Pulmonary artery endothelial cell (primary cell): ENCODE measurements around the gene RNF157. TPM values are rescaled to one million over a fixed set of nuclear protein-coding genes. Genes with fewer than 3 reads are reported as not detected.
"Not testable (repeated sequence)": the region's sequence is repeated elsewhere in the genome, so short reads cannot be mapped to it uniquely, and the experiment has no call there.

Source experiments
- DNase-seq: peaks from one replicate; pipeline ENCODE4 v3.0.0-alpha.2; 2011; ENCODE audit warnings: low read depth, low spot score
- total RNA-seq: library from RNA; depleted of rRNA; stranded (reverse); fragments of >200 nt; gene quantifications from 2 replicates; pipeline ENCODE4 v1.2.3, GENCODE V29; 2014

Gene RNF157
- total RNA-seq, 1 donor from 2014 or later = 0.26 TPM

DNA sequence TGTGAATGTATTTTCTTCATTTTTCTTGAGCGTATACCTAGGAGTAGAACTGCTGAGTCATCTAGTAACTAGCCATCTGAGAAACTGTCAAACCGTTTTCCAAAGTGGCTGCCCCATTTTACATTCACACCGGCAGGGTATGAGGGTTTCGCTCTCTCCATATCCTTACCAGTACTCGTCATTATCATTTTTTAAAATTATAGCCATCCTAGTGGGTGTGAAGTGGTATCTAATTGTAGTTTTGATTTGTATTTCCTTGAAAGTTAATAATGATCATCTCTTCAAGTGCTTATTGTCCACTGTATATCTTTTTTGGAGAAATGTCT lies 6.0 kb downstream of the RNF157 start:
- no peak for DNase-seq

DNA sequence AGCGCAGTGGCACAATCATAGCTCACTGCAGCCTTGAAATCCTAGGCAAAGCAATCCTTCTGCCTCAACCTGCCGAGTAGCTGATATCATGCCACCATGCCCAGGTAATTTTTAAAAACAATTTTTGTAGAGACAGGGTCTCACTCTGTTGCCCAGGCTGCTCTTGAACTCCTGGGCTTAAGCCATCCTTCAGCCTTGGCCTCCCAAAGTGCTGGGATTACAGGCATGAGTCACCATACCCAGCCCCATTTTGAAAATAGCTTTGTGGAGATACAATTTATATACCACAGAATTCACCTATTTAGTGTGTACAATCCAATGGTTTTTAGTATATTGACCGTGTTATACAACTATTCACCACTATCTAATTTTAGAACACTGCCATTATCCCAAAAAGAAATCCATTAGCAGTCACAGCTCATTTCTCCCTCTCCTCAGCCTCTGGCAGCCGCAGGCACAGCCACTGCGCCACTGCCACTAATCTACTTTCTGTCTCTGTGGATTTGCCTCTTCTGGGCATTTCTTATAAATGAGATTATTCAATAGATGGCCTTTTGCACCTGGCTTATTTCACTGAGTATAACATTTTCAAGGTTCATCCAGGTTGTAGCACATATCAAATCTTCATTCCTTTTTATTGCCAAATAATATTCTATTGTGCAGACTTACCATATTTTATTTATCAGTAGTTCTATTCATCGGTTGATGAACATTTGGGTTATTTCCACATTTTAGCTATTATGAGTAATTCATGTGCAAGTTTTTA lies 6.5 kb downstream of the RNF157 start:
- no peak for DNase-seq

DNA sequence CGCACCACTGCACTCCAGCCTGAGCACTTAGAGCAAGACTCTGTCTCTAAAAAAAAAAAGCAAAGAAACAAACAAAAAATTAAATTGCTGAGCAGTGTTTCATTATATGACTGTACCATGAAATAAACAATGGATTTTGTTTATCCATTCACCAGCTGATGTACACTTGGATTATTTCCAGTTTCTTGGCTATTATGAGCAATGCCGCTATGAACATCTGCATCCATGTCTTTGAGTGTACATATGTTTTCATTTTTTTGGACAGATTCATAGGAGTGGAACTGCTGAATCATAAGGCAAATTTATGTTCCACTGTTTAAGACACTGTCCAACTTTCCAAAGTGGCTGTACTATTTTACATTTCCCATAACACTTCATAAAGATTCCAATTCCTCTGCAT lies 8.0 kb downstream of the RNF157 start:
- DNase-seq = no peak

DNA sequence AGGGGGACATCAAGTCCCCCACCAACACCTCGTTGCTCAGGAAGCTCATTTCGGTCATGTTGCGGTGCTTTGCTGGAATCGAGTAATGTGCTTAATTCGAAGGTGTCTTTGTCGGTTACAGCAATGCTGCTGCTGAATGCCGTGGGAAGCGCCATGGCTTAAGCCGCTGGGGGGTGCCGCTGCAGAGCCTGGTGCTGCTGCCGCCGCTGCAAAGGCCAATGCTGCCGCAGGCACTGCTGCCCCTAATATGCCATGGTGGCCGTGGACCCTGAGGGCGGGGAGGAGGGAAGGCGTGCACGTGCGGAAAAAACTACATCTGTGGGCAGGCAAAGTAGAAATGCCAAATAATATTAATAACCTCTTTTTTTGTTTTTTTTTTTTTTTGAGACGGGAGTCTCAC lies 13.5 kb downstream of the RNF157 start:
- not testable (repeated sequence) for DNase-seq

DNA sequence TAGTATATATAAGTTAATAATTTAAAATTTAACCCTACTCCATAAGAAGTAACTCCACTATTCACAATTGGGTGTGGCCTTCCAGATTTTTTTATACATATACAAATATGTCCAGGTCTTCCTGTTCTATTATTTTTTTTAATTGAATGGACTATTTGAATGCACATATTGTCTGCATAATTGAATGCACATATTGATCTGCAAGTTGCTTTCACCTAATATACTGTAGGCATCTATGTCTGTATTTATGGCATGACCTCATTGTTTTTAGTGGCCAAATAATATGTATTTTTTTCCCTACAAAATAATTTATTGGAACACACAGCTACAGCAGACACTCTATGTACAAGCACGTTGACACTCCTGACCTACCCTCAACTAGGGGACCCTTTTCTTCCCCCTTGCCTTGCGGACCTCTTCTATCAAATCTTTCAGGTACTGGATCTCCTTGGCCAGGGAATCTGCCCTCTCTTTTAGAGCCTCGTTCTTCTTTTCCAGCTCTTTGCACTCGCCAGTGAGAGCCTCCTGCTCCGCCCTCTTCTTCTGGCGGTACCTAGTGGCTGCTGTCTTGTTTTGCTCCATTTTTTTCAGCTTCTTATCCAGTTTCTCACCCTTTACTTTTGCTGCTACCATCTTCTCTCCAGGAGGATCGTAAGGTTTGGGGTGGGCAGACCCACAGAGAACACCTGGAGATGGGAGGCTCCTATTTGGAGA lies 14.8 kb downstream of the RNF157 start:
- DNase-seq = not testable (repeated sequence)

DNA sequence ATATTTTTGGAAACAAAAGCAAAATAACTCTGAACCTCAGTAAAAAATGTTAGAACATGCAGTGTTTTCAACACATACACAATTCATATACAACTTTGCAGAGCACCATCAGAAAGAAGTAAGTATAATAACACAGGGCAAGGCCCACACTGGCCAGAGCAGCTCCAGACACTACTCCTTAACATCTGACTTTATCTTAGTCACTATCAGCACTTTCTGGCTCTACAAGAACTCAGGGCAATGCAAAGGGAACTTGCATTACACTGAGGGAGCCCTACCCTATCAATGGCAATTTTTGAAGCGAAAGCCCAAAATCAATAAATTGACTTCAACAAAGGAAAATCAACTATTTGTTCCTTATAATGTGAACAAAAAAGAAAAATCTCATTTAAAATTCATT lies 16.5 kb downstream of the RNF157 start:
- DNase-seq = no peak

DNA sequence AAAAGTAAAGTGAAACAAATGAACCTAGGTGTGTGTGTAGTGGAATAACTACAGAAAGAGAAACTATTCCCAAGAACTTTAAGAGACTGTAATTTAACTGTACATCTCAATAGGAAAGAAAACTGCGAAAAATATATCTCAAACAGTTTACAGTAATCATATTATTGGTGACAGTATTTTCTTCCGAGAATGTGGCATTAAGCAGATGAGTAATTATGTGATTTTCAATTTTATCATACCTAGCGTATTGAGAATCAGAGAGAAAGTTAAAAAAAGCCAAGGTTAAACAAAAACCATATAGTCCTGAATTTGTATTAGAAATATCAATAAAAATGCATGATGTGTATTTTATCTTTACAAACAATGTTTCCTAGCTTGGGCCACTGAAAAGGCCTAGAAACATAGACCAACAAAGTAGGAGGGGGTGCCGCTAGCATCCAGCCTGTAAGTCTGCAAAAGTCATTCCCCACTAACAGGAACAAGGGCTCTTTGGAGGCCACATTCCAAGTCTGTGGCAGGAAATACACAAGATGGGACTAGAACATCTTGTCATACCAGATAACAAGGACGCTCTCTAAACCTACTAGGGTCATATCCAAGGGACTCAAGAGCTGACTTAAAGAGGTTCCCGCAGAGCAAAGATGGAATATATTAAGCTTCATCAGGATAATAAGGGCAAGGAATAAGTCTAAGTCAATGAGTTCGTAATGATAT lies 20.5 kb downstream of the RNF157 start:
- no peak for DNase-seq

DNA sequence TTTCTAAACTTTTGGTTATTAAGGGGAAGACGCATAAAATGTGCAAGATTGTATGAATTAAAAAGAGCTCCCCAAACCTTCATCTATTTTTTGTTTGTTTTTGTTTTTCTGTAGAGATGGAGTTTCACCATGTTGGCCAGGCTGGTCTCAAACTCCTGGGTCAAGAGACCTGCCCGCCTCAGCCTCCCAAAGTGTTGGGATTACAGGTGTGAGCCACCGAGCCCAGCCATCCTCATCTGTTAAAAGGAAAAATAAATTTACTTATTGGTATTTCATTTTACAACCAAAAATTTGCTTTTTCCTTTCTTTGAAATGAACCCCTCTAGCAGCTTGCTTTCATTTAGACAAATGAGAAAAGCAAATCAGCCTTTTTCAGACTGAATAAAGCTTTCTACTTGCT lies 23.2 kb downstream of the RNF157 start:
- no peak for DNase-seq

DNA sequence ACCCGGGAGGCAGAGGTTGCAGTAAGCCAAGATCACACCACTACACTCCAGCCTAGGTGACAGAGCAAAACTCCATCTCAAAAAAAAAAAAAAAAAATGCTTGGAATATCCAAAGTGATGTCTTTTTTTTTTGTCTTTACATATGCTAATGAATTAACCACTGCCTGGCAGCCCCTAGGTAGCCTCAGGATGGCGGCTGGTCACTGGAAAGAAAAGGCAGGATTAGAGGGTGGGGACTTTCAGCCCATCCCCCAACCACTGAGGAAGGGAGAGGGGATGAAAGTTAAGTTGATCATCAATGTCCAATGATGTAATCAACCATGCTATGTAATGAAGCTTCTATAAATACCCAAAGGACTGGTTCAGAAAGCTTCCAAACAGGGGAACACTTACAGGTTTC lies 26.8 kb downstream of the RNF157 start:
- DNase-seq = no peak

DNA sequence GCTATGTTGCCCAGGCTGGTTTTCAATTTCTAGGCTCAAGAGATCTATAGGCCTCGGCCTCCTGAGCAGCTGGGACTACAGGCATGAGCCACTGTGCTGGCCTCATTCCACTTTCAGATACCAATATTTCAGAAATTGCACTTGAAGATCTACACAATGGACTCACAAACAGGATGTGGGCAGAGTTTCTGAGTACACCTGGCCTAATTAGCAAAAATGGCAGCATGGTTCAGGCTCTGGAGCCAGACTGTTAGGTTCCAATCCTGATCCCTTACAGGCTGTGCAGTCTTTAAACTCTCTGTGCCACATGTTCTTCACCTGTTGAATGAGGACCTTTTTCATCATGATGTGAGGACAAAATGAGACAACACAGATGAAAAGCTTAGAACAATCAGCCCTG lies 32.2 kb downstream of the RNF157 start:
- DNase-seq = no peak

DNA sequence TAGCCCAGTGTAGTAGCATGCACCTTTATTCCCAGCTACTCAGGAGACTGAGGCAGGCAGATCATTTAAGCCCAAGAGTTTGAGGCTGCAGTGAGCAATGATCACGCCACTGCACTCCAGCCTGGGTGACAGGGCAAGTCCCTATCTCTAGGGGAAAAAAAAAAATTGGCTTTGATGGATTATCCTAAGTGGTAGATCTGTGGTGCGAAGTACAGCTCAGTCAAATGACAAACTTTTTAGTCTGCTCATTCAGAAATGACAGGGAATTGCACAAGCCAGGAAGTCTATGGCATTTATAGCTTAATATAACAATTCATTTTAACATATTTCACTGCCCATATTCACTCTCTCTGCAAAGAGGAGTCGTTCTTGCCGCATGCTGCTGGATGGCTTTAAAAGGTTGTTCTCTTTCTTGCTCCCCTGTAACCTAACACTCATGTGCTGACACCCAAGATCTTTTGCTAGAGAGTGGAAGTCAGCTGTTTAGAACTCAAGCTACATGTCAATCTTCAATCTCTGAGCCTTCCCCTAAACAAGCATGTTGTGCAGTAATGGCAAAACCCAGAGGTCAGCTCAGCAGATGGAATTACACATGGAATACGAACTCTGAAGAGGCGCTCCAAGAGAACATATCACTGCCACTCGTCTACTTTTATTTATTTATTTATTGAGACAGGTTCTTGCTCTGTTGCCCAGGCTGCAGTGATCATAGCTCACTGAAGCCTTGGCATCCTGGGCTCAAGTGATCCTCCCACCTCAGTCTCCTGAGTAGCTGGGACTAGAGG lies 32.8 kb downstream of the RNF157 start:
- DNase-seq = no peak

DNA sequence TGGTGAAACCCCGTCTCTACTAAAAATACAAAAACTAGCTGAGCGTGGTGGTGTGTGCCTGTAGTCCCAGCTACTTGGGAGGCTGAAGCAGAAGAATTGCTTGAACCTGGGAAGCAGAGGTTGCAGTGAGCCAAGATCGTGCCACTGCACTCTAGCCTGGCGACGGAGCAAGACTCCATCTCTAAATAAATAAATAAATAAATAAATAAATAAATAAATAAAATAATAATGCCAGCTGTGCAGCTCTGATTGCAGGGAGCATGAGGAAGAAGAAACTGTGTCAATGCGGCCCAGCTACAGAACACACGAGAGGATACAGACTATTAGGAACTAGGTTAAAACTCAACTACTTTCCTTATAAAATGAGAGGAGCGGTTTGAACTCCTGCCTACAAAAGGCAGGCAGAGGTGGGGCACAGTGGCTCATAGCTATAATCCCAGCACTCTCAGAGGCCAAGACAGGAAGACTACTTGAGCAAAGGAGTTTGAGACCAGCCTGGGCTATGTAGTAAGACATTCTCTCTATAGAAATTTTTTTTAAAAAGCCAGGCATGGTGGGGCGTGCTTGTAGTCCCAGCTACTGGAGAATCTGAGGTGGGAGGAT lies 34.6 kb downstream of the RNF157 start:
- not testable (repeated sequence) for DNase-seq

DNA sequence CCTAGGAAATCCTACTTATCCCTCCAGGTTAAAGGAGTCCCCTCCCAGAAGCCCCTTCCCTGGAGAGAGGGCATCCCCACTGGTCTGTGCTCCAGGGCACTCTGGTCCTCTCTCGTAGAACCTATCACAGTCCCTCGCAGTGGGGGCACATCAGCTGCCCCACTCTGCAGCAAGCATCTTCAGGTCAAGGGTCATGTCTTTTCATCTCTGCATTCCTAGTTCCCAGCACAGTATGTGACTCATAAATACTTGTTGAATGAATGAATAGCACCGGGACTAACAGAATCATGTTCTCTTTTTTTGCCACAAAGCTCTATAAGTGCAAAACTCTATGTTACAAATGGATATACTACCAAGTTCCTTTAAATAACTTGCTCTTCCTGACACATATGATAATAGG lies 36.0 kb downstream of the RNF157 start:
- DNase-seq = no peak

DNA sequence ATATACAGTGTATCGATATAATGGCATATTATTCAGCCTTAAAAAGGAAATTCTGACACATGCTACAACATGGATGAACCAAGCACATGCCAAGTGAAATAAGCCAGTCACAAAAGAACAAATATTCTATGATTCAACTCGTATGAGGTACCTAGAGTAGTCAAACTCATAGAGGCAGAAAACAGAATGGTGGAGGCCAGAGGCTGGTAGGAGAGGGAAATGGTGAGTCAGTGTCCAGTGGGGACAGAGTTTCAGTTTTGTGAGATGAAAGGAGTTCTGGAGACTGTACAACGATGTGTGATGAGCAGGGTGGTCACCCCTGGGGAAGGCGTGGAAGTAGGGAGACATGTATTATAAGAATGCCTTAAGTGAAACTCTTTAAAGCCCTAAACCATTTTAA lies 39.9 kb downstream of the RNF157 start:
- no peak for DNase-seq

DNA sequence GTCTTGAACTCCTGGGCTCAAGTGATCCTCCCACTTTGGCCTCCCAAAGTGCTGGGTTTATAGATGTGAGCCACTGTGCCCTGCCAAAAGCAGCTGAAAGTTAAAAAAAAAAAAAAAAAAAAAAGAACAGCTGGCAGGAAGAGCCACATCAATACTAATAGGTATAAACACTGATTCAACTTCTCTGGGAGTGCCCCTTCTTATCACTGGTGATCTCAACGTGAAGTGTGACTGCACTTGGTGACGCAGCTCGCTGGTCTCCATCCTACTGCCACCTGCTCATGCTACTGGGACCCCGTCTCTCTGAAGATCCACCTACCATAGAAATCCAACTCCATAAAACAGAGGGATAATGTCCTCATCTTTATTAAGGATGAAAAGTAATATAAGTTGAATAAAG lies 40.8 kb downstream of the RNF157 start:
- DNase-seq = no peak

DNA sequence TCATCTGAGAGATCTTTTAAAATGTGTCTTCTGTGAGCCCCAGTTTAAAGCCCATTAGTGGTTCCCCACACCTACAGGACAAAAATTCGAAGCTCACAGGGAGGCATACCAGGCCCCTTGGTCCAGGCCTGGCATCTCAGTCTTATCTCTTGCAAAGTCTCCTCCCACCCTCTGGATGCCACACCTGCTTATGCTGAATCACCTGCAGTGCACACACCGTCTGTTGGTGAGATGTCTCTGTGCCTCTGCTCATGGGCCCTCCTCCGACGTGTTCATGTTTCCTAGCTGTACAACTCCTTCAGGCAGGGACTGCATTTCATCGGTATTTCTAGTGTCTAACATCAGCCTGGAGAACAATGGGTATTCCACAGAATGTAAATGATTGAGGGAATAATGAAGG lies 41.6 kb downstream of the RNF157 start:
- no peak for DNase-seq

DNA sequence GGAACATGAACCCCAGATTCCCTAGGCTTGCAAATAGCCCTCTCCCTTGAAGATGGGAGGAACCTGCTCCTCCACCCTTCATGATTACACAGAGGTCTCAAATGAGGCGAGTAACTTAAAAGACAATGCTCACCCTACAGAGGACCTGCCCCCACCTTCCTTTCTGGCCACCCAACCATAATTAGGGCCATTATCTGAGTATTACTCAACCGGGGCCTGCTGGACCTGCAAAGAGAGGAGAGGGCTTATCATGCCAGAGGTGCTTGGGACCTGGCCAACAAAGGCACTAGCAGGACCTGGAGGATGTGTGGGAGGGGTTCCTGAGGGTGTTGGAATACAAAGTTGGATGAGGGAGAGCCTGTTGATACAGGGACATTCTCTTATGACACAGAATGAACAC lies 42.4 kb downstream of the RNF157 start:
- no peak for DNase-seq

DNA sequence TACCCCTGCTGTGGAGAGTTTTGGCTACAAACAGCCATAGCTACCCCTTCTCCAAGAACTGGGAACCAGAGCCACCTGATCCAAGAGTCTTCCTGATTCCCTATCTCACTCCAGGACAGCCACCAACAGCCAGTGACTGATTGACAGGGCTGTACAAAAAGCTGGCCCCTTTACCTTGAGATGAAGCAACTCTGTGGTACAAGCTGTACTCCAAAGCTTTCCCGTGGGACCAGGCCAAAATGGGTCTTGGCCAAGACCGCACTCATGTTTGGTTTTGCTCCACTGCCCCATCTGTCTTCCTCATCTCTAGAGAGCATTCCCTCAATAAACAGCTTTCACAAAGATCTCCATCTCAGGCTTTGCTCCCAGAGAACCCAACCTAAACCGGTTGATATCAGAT lies 43.6 kb downstream of the RNF157 start:
- DNase-seq = no peak

DNA sequence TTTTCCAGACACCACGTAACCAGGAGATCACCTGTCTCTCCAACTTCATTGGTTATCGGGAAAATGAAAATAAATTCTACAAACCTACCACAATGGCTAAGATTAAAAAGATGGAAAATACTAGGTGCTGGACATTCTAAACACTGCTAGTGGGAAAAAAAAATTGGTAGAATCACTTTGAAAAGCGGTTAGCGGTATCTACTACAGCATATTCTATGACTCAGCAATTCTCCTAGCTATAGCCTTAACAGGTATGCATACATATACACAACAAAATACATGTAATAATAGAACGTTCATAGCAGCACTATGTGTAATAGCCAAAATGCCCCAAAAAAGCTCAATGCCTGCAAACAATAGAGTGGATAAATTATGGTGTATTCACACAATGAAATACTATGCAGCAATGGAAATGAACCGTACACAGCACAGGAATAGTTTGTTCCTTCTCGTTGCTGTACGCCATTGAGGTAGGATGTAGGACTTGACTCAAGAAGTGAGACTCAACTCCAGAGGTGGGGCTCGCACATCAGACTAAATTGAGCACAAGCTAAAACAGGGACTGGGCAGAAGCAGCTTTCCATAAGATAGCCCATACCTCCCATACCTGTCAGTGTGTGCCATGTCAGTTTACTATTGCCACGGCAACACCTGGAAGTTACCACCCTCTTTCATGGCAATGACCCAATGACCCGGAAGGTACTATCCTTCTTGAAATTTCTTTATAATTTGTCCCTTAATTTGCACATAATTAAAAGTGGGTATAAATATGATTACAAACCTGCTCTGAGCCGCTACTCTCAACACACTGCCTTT lies 44.8 kb downstream of the RNF157 start:
- no peak for DNase-seq

DNA sequence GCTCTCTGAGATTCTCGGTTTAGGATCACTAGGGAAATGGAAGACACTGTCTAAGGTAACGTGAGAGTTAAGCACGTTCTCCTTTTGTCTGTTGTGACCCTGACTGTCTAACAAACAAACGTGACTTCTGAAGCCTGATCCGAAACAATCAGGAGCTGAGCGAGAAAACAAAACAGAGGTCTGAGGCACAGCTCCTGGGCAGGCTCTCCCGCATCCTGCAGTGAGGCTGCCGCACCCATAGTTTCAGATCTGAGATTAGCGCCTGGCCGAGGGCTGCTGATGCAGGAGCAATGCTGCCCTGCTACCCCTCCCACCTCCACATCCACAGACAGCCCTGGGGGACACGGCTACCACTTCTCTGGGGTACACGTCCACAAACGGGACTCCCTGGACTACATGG lies 46.7 kb downstream of the RNF157 start:
- DNase-seq = no peak

DNA sequence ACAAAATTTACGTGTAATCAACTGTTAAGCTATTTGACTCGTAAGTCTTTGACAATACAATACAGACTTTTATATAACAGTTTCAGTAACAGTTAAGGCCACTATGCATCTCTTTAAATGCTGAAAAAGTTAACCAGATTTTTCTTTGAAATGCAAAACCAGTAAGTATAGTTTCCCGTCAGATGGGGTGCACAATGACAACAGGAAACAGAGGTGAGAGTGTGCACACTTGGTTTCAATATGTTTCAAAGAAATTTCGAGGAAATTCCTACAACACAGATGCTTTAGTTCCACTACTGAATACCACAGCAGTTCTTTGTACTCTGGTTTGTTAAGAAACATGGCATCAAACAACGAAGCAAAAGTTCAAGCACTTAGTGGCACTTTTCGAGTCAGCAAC lies 48.4 kb downstream of the RNF157 start:
- no peak for DNase-seq
